NT2/D1 (cell line): Measurements from ENCODE around the gene UGT2A1.

Experiments
- SUZ12 ChIP-seq: IDR thresholded peaks from 2 replicates; pipeline ENCODE4 v1.6.1; 2011; ENCODE audit not compliant: insufficient read length, insufficient read depth; ENCODE audit errors: extremely low read depth
- YY1 ChIP-seq: IDR thresholded peaks from 2 replicates; pipeline ENCODE4 v1.6.1; 2011; ENCODE audit not compliant: insufficient read length, insufficient read depth
- ZNF274 ChIP-seq: IDR thresholded peaks from 2 replicates; pipeline ENCODE4 v1.6.1; 2011; ENCODE audit warnings: mild to moderate bottlenecking, low read depth, low read length

DNA sequence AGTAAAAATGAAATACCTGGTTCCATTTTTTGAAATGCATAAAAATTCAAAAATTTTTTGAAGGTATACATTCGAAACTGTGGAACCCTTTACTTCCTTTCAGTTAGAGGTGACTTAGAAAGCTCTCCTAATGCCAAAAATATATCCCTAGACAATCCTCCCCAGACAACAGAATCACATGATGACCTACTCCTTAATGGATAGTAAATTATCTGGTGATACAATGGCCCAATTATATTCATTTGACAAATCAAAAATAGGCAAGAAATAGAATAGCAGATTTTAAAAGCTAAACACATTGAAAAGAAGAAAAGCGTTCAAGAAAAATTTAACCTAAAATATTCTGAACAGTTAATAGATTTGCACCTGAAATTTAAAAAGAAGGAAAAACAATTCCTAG is 10.1 kb downstream of the UGT2A1 start:
- no peak for TF ChIP-seq YY1
- no peak for TF ChIP-seq SUZ12
- no peak for TF ChIP-seq ZNF274
